ENCODE data around the gene SLC1A2. TPM values are rescaled to one million over a fixed set of nuclear protein-coding genes. Genes with fewer than 3 reads are reported as not detected.

The SLC1A2 gene
- total RNA-seq, 1 experiment from 2014 or later = 0.50 TPM

DNA sequence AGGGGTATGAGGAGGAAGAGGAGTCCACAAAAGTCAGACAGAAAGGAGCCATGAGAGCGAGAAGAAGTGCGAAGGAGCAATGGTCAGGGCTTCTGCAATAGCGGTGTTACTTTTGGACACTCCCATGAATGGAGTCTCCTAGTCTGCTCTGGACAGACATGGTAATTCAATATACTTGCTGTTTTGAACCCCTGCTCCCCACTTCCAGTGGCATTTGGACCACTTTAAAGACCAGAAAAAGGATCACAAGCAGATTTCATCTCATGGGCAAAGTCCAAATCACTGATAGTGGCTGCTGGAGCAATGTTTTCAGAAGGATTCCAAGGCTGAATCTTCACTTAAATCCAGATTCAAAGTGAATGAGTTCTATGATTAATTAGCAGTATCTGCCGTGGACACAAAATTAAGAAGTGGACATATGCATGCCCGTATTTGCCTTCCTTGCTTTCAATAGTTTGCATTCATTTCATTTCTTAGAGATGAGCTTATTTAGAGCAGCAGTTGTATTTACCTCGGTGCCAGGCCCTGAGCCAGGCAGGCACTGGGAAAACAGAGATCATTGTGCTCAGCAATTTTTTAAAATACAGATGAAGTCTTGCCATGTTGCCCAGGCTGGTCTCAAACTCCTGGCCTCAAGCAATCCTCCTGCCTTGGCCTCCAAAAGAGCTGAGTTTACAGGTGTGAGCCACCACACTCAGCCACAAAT, 72.0 kb downstream of the SLC1A2 start (continued):
- TF ChIP-seq, protein P1, sequence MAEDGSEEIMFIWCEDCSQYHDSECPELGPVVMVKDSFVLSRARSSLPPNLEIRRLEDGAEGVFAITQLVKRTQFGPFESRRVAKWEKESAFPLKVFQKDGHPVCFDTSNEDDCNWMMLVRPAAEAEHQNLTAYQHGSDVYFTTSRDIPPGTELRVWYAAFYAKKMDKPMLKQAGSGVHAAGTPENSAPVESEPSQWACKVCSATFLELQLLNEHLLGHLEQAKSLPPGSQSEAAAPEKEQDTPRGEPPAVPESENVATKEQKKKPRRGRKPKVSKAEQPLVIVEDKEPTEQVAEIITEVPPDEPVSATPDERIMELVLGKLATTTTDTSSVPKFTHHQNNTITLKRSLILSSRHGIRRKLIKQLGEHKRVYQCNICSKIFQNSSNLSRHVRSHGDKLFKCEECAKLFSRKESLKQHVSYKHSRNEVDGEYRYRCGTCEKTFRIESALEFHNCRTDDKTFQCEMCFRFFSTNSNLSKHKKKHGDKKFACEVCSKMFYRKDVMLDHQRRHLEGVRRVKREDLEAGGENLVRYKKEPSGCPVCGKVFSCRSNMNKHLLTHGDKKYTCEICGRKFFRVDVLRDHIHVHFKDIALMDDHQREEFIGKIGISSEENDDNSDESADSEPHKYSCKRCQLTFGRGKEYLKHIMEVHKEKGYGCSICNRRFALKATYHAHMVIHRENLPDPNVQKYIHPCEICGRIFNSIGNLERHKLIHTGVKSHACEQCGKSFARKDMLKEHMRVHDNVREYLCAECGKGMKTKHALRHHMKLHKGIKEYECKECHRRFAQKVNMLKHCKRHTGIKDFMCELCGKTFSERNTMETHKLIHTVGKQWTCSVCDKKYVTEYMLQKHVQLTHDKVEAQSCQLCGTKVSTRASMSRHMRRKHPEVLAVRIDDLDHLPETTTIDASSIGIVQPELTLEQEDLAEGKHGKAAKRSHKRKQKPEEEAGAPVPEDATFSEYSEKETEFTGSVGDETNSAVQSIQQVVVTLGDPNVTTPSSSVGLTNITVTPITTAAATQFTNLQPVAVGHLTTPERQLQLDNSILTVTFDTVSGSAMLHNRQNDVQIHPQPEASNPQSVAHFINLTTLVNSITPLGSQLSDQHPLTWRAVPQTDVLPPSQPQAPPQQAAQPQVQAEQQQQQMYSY (CRISPR knock-in tag; IDR thresholded peaks at IDR 0.05) = no peak

DNA sequence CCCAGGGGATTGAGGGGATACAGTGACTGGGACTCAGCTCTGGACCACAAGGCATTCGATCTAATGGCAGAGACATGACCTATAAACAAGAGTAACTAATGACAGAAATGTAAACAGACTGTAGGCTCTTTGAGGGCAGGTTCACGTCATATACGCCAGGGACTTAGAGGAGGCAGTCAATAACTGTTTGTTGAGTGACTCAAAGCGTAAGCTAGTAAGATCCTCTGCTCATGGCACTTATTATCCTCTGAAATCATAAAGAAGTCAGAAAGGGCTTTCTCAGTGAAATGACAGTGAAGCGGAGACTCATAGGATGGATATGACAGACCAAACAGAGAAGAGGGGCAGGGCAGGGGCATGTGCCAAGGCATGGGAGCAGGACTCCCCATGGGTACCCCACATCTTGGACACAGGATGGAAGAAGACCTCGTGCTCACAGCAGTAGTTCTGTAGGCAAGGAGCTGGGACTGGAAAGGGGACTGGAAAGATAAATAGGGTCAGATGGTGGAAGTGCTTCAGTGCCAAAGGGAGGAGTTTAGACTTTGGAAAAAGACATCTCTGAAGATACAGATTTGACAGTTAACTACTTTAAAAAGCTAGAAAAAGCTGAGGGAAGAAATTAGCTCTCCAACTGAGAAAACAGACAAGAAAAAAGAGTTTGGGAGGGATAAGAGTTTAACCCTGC, 72.7 kb downstream of the SLC1A2 start:
- no peak for ATAC-seq
- ChIA-PET POLR2A (no interaction called here), CTCF (no interaction called here)
- Mint-ChIP-seq H3K4me1 (peaks cover 26% of the 10 kb centered on the region), H3K9me3 (no peaks in the 10 kb centered on the region), H3K27me3 (ENCODE audit: low read depth) (peaks cover 55% of the 10 kb centered on the region), H3K36me3 (no peaks in the 10 kb centered on the region), H3K4me3 (no peak overlapping the region), H3K27ac (no peak overlapping the region)
- no peak for DNase-seq (ENCODE audit: low spot score)
- no peak for TF ChIP-seq RELA (CRISPR knock-in tag; IDR thresholded peaks at IDR 0.05; ENCODE audit: borderline replicate concordance)

DNA sequence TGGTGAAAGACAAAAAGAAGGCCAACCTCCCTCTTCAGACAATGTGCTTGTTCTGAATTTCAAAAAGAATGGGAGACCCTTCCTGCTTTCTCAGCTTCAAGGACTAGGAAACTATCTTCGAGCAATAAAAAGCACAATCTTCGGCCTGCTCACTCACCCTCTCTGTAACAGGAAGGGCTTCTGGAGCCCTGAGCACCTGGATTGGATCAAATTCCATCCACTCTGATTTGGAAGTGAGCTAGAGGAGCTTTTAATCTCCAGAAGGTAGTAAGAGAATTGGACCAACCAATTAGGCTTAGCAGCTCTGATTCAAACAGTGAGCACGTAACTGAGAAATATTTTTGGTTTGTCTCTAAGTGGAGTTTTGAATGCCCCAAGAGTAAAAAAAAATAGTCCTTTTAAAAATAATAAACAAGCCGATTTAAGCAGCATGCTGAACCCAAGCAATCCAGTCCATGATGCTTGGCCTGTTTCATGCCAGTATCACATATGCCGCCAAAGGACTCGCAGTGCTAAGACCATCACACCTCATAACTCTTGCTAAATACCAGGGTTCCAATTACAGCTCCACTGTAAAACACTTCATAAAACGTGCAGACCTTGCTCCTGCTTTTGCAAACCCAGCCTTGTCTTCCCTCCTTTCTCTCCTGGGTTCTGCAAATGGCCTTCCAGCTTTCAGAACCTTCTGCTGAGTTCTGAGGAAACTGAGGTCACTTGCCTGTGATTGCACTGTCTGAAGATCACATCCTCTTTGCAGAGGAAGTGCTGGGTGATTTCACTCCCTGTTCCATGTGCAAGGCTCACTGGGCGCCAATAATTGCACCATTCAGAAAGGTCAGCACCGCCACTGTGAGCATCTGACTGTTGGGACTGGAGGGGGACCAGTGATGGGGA, 74.4 kb downstream of the SLC1A2 start:
- H3K9me3 Mint-ChIP-seq = no peaks in the 10 kb centered on the region
- DNase-seq (ENCODE audit: low spot score) (no peak), ATAC-seq (no peak)
- no peak overlapping the region for H3K4me3 Mint-ChIP-seq
- ChIA-PET CTCF (interaction anchor here (1.0 kb wide), 1 partner anchor 477 kb away, joined by 3 read pairs; no protein-coding TSS in a partner anchor), POLR2A (no interaction called here)
- H3K36me3 Mint-ChIP-seq = no peaks in the 10 kb centered on the region
- H3K27me3 Mint-ChIP-seq (ENCODE audit: low read depth) = peaks cover 39% of the 10 kb centered on the region
- H3K27ac Mint-ChIP-seq = 0 out of 2 replicates have a peak overlapping the region, but pooled peaks have one; percentile 43
- H3K4me1 Mint-ChIP-seq = peaks cover 26% of the 10 kb centered on the region
- TF ChIP-seq NR3C1 (CRISPR knock-in tag; conservative IDR thresholded peaks at IDR 0.05; ENCODE audit: low read depth) = no peak
- no peak for TF ChIP-seq NR2C2 (CRISPR knock-in tag; IDR thresholded peaks at IDR 0.05)
- TF ChIP-seq, protein P2, sequence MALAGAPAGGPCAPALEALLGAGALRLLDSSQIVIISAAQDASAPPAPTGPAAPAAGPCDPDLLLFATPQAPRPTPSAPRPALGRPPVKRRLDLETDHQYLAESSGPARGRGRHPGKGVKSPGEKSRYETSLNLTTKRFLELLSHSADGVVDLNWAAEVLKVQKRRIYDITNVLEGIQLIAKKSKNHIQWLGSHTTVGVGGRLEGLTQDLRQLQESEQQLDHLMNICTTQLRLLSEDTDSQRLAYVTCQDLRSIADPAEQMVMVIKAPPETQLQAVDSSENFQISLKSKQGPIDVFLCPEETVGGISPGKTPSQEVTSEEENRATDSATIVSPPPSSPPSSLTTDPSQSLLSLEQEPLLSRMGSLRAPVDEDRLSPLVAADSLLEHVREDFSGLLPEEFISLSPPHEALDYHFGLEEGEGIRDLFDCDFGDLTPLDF (CRISPR knock-in tag; IDR thresholded peaks at IDR 0.05) = no peak
- no peak for TF ChIP-seq ZNF263 (CRISPR knock-in tag; IDR thresholded peaks at IDR 0.05; ENCODE audit: low read depth)
- TF ChIP-seq, protein P3, sequence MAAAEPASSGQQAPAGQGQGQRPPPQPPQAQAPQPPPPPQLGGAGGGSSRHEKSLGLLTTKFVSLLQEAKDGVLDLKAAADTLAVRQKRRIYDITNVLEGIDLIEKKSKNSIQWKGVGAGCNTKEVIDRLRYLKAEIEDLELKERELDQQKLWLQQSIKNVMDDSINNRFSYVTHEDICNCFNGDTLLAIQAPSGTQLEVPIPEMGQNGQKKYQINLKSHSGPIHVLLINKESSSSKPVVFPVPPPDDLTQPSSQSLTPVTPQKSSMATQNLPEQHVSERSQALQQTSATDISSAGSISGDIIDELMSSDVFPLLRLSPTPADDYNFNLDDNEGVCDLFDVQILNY (CRISPR knock-in tag; IDR thresholded peaks at IDR 0.05) = no peak
- no peak for TF ChIP-seq CREB1 (CRISPR knock-in tag; IDR thresholded peaks at IDR 0.05)
- TF ChIP-seq, protein P4, sequence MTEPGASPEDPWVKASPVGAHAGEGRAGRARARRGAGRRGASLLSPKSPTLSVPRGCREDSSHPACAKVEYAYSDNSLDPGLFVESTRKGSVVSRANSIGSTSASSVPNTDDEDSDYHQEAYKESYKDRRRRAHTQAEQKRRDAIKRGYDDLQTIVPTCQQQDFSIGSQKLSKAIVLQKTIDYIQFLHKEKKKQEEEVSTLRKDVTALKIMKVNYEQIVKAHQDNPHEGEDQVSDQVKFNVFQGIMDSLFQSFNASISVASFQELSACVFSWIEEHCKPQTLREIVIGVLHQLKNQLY (CRISPR knock-in tag; IDR thresholded peaks at IDR 0.05) = no peak
- TF ChIP-seq ESRRA (CRISPR knock-in tag; IDR thresholded peaks at IDR 0.05; ENCODE audit: borderline replicate concordance) = no peak
- TF ChIP-seq, protein P5, sequence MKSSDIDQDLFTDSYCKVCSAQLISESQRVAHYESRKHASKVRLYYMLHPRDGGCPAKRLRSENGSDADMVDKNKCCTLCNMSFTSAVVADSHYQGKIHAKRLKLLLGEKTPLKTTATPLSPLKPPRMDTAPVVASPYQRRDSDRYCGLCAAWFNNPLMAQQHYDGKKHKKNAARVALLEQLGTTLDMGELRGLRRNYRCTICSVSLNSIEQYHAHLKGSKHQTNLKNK (CRISPR knock-in tag; IDR thresholded peaks at IDR 0.05) = no peak
- TF ChIP-seq, protein P6, sequence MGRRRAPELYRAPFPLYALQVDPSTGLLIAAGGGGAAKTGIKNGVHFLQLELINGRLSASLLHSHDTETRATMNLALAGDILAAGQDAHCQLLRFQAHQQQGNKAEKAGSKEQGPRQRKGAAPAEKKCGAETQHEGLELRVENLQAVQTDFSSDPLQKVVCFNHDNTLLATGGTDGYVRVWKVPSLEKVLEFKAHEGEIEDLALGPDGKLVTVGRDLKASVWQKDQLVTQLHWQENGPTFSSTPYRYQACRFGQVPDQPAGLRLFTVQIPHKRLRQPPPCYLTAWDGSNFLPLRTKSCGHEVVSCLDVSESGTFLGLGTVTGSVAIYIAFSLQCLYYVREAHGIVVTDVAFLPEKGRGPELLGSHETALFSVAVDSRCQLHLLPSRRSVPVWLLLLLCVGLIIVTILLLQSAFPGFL (CRISPR knock-in tag; IDR thresholded peaks at IDR 0.05; ENCODE audit: borderline replicate concordance) = no peak
- TF ChIP-seq, protein P7, sequence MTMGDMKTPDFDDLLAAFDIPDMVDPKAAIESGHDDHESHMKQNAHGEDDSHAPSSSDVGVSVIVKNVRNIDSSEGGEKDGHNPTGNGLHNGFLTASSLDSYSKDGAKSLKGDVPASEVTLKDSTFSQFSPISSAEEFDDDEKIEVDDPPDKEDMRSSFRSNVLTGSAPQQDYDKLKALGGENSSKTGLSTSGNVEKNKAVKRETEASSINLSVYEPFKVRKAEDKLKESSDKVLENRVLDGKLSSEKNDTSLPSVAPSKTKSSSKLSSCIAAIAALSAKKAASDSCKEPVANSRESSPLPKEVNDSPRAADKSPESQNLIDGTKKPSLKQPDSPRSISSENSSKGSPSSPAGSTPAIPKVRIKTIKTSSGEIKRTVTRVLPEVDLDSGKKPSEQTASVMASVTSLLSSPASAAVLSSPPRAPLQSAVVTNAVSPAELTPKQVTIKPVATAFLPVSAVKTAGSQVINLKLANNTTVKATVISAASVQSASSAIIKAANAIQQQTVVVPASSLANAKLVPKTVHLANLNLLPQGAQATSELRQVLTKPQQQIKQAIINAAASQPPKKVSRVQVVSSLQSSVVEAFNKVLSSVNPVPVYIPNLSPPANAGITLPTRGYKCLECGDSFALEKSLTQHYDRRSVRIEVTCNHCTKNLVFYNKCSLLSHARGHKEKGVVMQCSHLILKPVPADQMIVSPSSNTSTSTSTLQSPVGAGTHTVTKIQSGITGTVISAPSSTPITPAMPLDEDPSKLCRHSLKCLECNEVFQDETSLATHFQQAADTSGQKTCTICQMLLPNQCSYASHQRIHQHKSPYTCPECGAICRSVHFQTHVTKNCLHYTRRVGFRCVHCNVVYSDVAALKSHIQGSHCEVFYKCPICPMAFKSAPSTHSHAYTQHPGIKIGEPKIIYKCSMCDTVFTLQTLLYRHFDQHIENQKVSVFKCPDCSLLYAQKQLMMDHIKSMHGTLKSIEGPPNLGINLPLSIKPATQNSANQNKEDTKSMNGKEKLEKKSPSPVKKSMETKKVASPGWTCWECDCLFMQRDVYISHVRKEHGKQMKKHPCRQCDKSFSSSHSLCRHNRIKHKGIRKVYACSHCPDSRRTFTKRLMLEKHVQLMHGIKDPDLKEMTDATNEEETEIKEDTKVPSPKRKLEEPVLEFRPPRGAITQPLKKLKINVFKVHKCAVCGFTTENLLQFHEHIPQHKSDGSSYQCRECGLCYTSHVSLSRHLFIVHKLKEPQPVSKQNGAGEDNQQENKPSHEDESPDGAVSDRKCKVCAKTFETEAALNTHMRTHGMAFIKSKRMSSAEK (CRISPR knock-in tag; IDR thresholded peaks at IDR 0.05; ENCODE audit: borderline replicate concordance) = no peak
- no peak for TF ChIP-seq NR1H2 (CRISPR knock-in tag; IDR thresholded peaks at IDR 0.05)
